GM18508 (cell line): Measurements from ENCODE around the gene SLC6A12.
"Not testable (repeated sequence)": the region's sequence is repeated elsewhere in the genome, so short reads cannot be mapped to it uniquely, and the experiment has no call there.

Source experiments
- ATAC-seq: cut with Tn5 transposase; IDR thresholded peaks from one replicate; pipeline ENCODE4 v1.9.1; 2021; ENCODE audit warnings: moderate number of reproducible peaks; ENCODE audit not compliant: insufficient read depth, unreplicated experiment

The SLC6A12 gene

GRCh38 chr12:235967-236366 lies 22.0 kb upstream of the SLC6A12 start:
- not testable (repeated sequence) for ATAC-seq

- ATAC-seq, result no peak
Measured at GRCh38 chr12:234891-235415, 21.0 kb upstream of the SLC6A12 start.

- ATAC-seq, result no peak
Measured at GRCh38 chr12:234019-234418, 20.1 kb upstream of the SLC6A12 start.

GRCh38 chr12:233615-233968 lies 19.6 kb upstream of the SLC6A12 start:
- no peak for ATAC-seq

- no peak for ATAC-seq
Measured at GRCh38 chr12:232731-233614, 19.0 kb upstream of the SLC6A12 start.

DNA sequence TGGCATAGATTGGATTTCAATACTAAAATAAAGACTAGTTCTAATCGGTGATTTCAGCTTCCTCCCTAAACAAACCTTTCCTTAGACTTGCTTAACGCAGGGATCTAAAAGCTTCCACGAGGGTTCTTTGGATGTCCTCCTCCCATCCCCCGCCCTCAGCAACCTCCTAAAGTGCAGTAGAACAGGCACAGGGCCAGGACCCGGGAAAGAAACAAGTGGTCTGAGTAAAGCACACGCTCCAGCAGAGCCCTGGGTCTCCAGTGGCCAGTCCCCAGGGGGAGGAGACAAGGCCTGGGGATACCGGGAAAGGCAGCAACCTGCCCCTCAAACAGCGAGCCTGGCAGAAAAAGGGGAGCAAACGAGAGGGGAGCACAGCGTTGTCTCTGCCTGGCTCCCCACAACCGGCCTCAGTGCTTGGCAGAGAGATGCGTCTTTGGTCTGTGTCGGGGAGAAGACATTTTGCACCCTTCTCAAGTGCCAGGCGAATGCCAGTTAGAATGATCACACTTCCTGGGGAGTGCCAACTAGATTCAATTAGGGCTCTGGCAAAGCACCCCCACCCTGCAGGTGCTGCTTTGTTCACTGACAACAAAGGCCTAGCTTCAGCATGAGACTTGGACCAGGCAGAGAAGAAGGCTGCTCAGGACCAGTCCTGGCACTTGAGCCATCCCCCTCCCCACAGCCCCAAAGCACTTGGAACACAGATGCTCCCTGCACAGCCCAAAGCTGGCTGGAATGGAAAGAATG lies 17.1 kb upstream of the SLC6A12 start:
- ATAC-seq, result no peak

GRCh38 chr12:229441-230191 lies 15.7 kb upstream of the SLC6A12 start:
- no peak for ATAC-seq

GRCh38 chr12:228846-229200 lies 14.9 kb upstream of the SLC6A12 start:
- ATAC-seq, result no peak

- no peak for ATAC-seq
Measured at GRCh38 chr12:227923-228845, 14.2 kb upstream of the SLC6A12 start.

DNA sequence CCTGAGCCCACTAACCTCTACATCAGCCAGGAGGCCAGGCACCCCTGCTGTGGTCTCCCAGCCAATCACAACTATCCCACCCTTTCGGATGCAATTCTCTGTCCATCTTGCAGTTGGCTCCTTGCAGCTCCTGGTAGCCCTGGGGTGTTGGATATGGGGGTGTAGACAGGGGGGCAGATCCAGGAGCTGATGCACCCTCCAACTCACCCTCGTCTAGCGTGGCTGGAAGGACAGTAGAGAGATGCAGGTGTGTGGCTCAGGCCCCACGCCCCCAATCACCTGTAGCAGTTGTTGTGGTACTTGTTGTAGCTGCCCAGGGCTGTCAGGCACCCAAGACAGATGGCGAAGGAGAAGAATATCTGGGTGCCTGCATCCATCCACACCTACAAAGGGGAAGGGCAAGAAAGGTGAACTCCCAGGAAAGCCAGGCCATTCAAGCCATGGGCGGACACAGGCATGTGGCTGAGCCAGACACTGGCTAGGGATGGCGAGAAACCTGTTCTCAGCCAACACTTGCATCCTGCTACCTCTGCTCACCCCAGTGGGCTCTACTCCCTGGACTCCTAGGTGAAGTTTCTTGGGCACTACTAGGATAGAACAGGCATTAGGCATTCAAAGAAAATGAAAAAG lies 13.4 kb upstream of the SLC6A12 start:
- no peak for ATAC-seq

DNA sequence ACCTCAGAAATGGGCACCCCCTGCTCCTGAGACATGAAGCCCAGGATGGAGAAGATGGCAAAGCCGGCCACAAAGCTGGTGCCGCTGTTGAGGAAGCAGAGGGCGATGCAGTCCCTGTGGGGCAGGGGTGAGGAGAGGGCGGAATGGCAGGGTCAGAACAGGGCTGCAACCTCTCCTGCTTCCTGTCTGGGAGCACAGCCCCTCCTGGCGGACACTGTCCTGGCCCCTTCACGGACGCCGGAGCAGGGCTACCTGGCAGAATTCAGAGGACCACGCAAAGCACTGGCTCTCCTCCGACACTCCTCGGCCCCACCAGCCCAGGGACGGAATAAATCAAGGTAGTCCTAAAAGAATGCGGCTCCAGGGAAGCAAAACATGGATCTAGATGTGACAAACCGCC lies 12.4 kb upstream of the SLC6A12 start:
- no peak for ATAC-seq

DNA sequence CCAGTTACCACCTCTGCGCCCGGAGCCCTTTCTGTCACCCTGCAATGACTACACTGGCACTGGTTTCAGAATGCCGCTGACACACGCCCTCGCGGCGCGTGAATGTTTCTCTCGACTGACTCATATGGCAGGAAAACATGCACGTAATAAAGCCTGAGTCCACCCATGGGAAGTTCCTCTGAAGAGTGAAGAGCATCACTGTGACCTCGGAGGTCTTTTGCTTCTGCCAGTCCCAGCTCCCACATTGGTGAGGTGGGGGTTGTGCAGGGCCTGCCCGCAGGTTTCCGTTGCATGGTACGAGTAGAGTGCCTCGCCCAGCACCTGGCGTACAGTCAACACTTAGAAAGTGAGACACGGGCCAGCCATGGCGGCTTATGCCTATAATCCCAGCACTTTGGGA lies 11.1 kb upstream of the SLC6A12 start:
- no peak for ATAC-seq

- no peak for ATAC-seq
Measured at GRCh38 chr12:224330-224729, 10.4 kb upstream of the SLC6A12 start.

- ATAC-seq, result no peak
Measured at GRCh38 chr12:223841-224240, 9.9 kb upstream of the SLC6A12 start.

- ATAC-seq, result no peak
Measured at GRCh38 chr12:221736-222135, 7.8 kb upstream of the SLC6A12 start.

DNA sequence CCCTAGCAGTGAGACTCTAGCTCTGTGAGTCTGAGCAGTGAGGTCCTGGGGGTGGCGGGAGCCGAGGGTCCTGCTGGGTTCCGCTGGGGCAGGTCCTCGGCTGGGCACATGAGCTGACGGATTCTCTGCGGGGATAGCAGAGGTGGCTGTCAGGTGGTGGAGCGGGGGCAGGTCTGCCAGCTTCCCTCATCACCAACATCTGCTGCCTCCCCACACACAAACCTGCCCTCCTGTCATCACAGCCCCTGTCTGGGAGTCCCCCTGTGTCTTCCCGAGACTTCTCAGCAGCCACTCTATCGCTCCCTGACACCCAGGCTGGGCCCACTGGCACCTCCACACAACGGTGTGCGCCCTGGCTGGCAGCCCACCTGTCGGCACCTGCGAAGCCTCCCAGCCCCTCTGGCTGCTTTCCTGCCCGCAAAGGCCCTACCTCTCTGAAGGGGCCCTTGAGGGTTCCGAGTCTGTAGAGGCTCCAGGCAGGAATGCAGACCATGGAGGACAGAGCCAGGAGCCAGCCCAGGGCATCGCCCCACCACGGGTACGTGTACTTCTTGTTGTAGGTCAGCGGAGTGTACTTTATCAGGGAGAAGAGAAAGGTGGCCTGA lies 7.1 kb upstream of the SLC6A12 start:
- ATAC-seq, result no peak

DNA sequence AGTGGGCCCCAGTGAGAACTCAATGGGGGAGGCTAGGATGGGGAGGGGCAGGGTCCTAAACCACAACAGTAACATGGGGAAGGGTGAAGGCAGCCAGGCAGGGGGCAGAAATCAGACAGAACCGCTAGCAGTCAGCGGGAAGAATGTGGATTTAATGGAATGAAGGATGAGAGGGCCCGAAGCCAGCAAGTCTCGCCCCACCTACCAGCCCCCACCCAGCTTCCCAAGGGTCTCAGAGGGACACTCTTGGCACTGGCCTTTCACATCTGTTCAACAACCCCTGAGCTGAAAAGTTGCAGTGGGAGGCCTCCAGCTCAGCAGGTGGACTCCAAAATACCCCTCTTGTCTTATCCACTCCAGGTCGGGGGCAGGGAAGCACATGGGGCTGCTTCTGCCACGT lies 6.5 kb upstream of the SLC6A12 start:
- ATAC-seq, result no peak

- no peak for ATAC-seq
Measured at GRCh38 chr12:219891-220352, 6.0 kb upstream of the SLC6A12 start.
